CD4-positive, CD25-positive, alpha-beta regulatory T cell (primary cell): Measurements from ENCODE around the gene FGD5. TPM values are rescaled to one million over a fixed set of nuclear protein-coding genes. Genes with fewer than 3 reads are reported as not detected.

Source experiments
- ATAC-seq, 2 donors: fragments of 150-1000 bp; cut with Tn5 transposase; one replicate each; pipeline ENCODE4 v1.10.0; 2021; ENCODE audit warnings: low read depth in 2 of 2, moderate number of reproducible peaks in 2 of 2, moderate library complexity in 1 of 2
- DNase-seq, 3 donors: peaks; one replicate each; pipeline versions ENCODE4 v3.0.0 to v3.0.0-alpha.2; 2012 to 2022; ENCODE audit warnings: mixed read lengths in 1 of 3
- H3K27ac ChIP-seq: one replicate; pipeline ENCODE4 v1.7.0; 2013; ENCODE audit warnings: mild to moderate bottlenecking, low read length; ENCODE audit not compliant: insufficient read depth, poor library complexity, severe bottlenecking
- H3K27me3 ChIP-seq: one replicate; pipeline ENCODE4 v1.7.0; 2013; ENCODE audit warnings: low read length; ENCODE audit not compliant: control insufficient read depth, insufficient read depth
- H3K36me3 ChIP-seq: one replicate; pipeline ENCODE4 v1.7.0; 2013; ENCODE audit warnings: mild to moderate bottlenecking, low read length, moderate library complexity; ENCODE audit not compliant: control insufficient read depth, insufficient read depth
- H3K4me1 ChIP-seq: 2 replicates; pipeline ENCODE4 v1.7.0; 2013; ENCODE audit warnings: mild to moderate bottlenecking, low read length; ENCODE audit not compliant: insufficient read depth, control insufficient read depth, poor library complexity, severe bottlenecking
- H3K4me3 ChIP-seq: one replicate; pipeline ENCODE4 v1.7.0; 2013; ENCODE audit warnings: low read depth, mild to moderate bottlenecking, low read length, moderate library complexity
- H3K9me3 ChIP-seq, 2 experiments: 1 replicate in 1 of 2; 2 replicates in 1 of 2; pipeline ENCODE4 v1.7.0; 2013; ENCODE audit warnings: low read length in 2 of 2, mild to moderate bottlenecking in 1 of 2, moderate library complexity in 1 of 2; ENCODE audit not compliant: control insufficient read depth in 2 of 2
- H3K27ac Mint-ChIP-seq, 3 donors: one replicate each; pipeline ENCODE4 v1.8.0; 2020 to 2022; ENCODE audit warnings: mild to moderate bottlenecking in 3 of 3, mixed read lengths in 3 of 3, moderate library complexity in 2 of 3
- H3K27me3 Mint-ChIP-seq: one replicate; pipeline ENCODE4 v1.8.0; 2022; ENCODE audit warnings: mild to moderate bottlenecking, mixed read lengths
- H3K36me3 Mint-ChIP-seq: one replicate; pipeline ENCODE4 v1.8.0; 2020; ENCODE audit warnings: mixed read lengths
- H3K4me1 Mint-ChIP-seq, 4 donors: one replicate each; pipeline ENCODE4 v1.8.0; 2020 to 2022; ENCODE audit warnings: mixed read lengths in 4 of 4, mild to moderate bottlenecking in 1 of 4
- H3K4me3 Mint-ChIP-seq, 4 donors: one replicate each; pipeline ENCODE4 v1.8.0; 2020 to 2022; ENCODE audit warnings: mild to moderate bottlenecking in 4 of 4, mixed read lengths in 4 of 4, moderate library complexity in 3 of 4
- H3K9me3 Mint-ChIP-seq, 7 donors: one replicate each; pipeline ENCODE4 v1.8.0; 2020 to 2022; ENCODE audit warnings: mixed read lengths in 7 of 7, mild to moderate bottlenecking in 3 of 7, moderate library complexity in 2 of 7
- polyA plus RNA-seq, 4 donors: library from polyadenylated mRNA; unstranded; fragments of 300-500 nt; fragmentation: Illumina TruSeq; gene quantifications; one replicate each; pipeline ENCODE4 v1.2.3, GENCODE V29; 2021
- total RNA-seq: library from RNA; stranded (reverse); gene quantifications from one replicate; pipeline ENCODE4 v1.2.3, GENCODE V29; 2022

FGD5 gene
- total and polyA plus RNA-seq, 5 donors from 2014 or later, result 0.13 to 0.79 TPM; not detected in 3

- Mint-ChIP-seq H3K27ac (peak overlapping the region; percentile 81 to 88 (median 83)), H3K4me1 (peaks cover 44 to 59% (median 46%) of the 10 kb centered on the region in 4 donors), H3K4me3 (peak overlapping the region; percentile 34 to 97 (median 81)), H3K27me3 (no peaks in the 10 kb centered on the region), H3K9me3 (no peaks in the 10 kb centered on the region), H3K36me3 (peaks cover 13% of the 10 kb centered on the region)
- peak in 1 of 2 donors; percentile 24 for ATAC-seq
- DNase-seq, result peak in 1 of 3 donors; percentile 62
- Histone ChIP-seq H3K36me3 (peaks cover 7% of the 10 kb centered on the region), H3K27me3 (no peaks in the 10 kb centered on the region), H3K27ac (peak overlapping the region; percentile 76), H3K4me3 (peak overlapping the region; percentile 79), H3K4me1 (peaks cover 24% of the 10 kb centered on the region), H3K9me3 (no peaks in the 10 kb centered on the region)
These were observed 140.7 kb downstream of the FGD5 start for GRCh38 chr3:14959359-14959943.

DNA sequence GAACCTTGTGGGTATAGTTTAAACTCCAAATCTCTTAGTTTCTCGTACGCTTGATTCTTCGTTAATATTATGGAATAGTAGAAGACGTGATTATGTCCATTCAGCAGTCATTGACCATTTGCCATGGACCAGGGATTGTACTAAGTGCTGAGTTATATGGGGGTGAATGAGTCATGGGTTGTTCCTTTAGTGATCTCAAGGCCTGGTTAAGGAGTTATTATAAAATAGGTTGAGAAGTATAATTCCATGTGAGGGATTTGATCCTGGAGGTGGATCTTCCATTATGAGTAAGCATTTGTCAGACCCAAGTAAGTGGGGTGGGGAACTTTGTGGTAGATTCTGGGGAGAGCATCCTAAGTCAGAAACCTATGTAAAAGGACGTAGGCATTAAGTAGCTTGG, 144.0 kb downstream of the FGD5 start:
- Mint-ChIP-seq H3K27me3 (no peaks in the 10 kb centered on the region), H3K27ac (no peak overlapping the region), H3K9me3 (peaks cover 0 to 5% (median 0%) of the 10 kb centered on the region in 7 donors), H3K4me1 (peaks cover 22 to 34% (median 27%) of the 10 kb centered on the region in 4 donors), H3K4me3 (no peak overlapping the region), H3K36me3 (peaks cover 27% of the 10 kb centered on the region)
- no peak overlapping the region for H3K27ac ChIP-seq
- H3K27me3 ChIP-seq, result no peaks in the 10 kb centered on the region
- no peaks in the 10 kb centered on the region for H3K9me3 ChIP-seq
- H3K4me1 ChIP-seq, result peaks cover 23% of the 10 kb centered on the region
- H3K36me3 ChIP-seq, result peaks cover 11% of the 10 kb centered on the region
- no peak overlapping the region for H3K4me3 ChIP-seq
- ATAC-seq (no peak), DNase-seq (no peak)

- H3K27me3 Mint-ChIP-seq, result no peaks in the 10 kb centered on the region
- peaks cover 0 to 5% (median 0%) of the 10 kb centered on the region in 7 donors for H3K9me3 Mint-ChIP-seq
- no peaks in the 10 kb centered on the region for H3K4me1 ChIP-seq
- no peak for DNase-seq
- no peak overlapping the region for H3K4me3 Mint-ChIP-seq
- H3K36me3 Mint-ChIP-seq, result peaks cover 28% of the 10 kb centered on the region
- H3K4me3 ChIP-seq, result no peak overlapping the region
- no peaks in the 10 kb centered on the region for H3K9me3 ChIP-seq
- no peaks in the 10 kb centered on the region for H3K27me3 ChIP-seq
- H3K4me1 Mint-ChIP-seq, result peaks cover 0 to 26% (median 14%) of the 10 kb centered on the region in 4 donors
- H3K27ac ChIP-seq, result no peak overlapping the region
- ATAC-seq, result no peak
- peaks cover 10% of the 10 kb centered on the region for H3K36me3 ChIP-seq
- H3K27ac Mint-ChIP-seq, result no peak overlapping the region
These were observed 148.5 kb downstream of the FGD5 start for GRCh38 chr3:14967285-14967684.

GRCh38 chr3:14969671-14970070, 150.9 kb downstream of the FGD5 start:
- no peak for ATAC-seq
- H3K27me3 Mint-ChIP-seq, result no peaks in the 10 kb centered on the region
- peaks cover 9 to 34% (median 18%) of the 10 kb centered on the region in 4 donors for H3K4me1 Mint-ChIP-seq
- DNase-seq, result no peak
- no peak overlapping the region for H3K4me3 Mint-ChIP-seq
- H3K27me3 ChIP-seq, result no peaks in the 10 kb centered on the region
- H3K9me3 Mint-ChIP-seq, result peaks cover 0 to 5% (median 2%) of the 10 kb centered on the region in 7 donors
- H3K36me3 ChIP-seq, result peaks cover 24% of the 10 kb centered on the region
- no peak overlapping the region for H3K27ac ChIP-seq
- no peak overlapping the region for H3K4me3 ChIP-seq
- peaks cover 41% of the 10 kb centered on the region for H3K36me3 Mint-ChIP-seq
- H3K4me1 ChIP-seq, result no peaks in the 10 kb centered on the region
- H3K27ac Mint-ChIP-seq, result no peak overlapping the region
- H3K9me3 ChIP-seq, result no peaks in the 10 kb centered on the region

DNA sequence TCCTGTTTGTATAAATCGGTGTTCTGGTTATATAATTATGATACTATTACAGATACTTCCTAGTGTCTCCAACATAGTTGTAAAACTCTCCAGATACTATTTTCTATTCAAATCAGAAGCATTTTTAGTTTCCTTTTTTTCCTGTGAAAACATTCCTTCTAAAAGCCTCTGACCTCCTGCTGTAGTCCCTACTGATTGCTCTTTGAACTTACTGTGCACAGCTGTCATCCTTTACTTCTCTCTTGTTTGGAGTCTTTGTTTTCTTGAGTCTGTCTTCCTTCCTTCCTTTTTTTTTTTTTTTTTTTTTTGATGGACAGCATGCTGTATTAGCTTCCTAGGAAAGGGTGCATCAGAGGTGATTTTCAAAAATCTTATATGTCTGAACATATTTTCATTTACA, 157.6 kb downstream of the FGD5 start:
- Mint-ChIP-seq H3K4me3 (no peak overlapping the region), H3K36me3 (peaks cover 44% of the 10 kb centered on the region), H3K9me3 (peaks cover 0 to 2% (median 0%) of the 10 kb centered on the region in 7 donors), H3K27me3 (no peaks in the 10 kb centered on the region), H3K4me1 (peaks cover 26 to 56% (median 41%) of the 10 kb centered on the region in 4 donors), H3K27ac (peak overlapping the region; percentile 8 to 56 (median 53))
- Histone ChIP-seq H3K27me3 (no peaks in the 10 kb centered on the region), H3K9me3 (no peaks in the 10 kb centered on the region), H3K4me1 (no peaks in the 10 kb centered on the region), H3K27ac (no peak overlapping the region), H3K36me3 (peaks cover 17% of the 10 kb centered on the region), H3K4me3 (no peak overlapping the region)
- ATAC-seq, result no peak
- DNase-seq, result no peak

- peak overlapping the region in 1 of 3 donors; percentile 1 for H3K27ac Mint-ChIP-seq
These were observed 161.9 kb downstream of the FGD5 start for GRCh38 chr3:14980689-14981088.

More at GRCh38 chr3:14980689-14981088, 161.9 kb downstream of the FGD5 start:
- Mint-ChIP-seq H3K4me1 (peaks cover 24 to 48% (median 33%) of the 10 kb centered on the region in 4 donors), H3K36me3 (peaks cover 34% of the 10 kb centered on the region), H3K4me3 (no peak overlapping the region), H3K27me3 (no peaks in the 10 kb centered on the region), H3K9me3 (peaks cover 0 to 3% (median 0%) of the 10 kb centered on the region in 7 donors)
- no peaks in the 10 kb centered on the region for H3K36me3 ChIP-seq
- no peak overlapping the region for H3K4me3 ChIP-seq
- peak in 1 of 2 donors; percentile 39 for ATAC-seq
- no peak overlapping the region for H3K27ac ChIP-seq
- DNase-seq, result no peak
- no peaks in the 10 kb centered on the region for H3K9me3 ChIP-seq
- no peaks in the 10 kb centered on the region for H3K27me3 ChIP-seq
- H3K4me1 ChIP-seq, result no peaks in the 10 kb centered on the region

Other genes starting within 250 kb of the FGD5 start
- gene CCDC174, start 167.2 kb upstream of the FGD5 start, total RNA-seq, result 55.7 TPM
- 10 to 100 TPM; 16.3 to 26.1 (median 19.3) TPM for gene CCDC174, start 167.2 kb upstream of the FGD5 start, polyA plus RNA-seq
- gene C3orf20, start 143.8 kb upstream of the FGD5 start, total RNA-seq, result 0.37 TPM
- not detected for gene C3orf20, start 143.8 kb upstream of the FGD5 start, polyA plus RNA-seq
- 61.5 TPM for gene NR2C2, start 128.6 kb downstream of the FGD5 start, total RNA-seq
- gene NR2C2, start 128.6 kb downstream of the FGD5 start, polyA plus RNA-seq, result 10 to 100 TPM in 3 of 4 donors, 1 to 10 TPM in 1; 9.3 to 13.8 (median 11.4) TPM
- gene MRPS25, start 246.4 kb downstream of the FGD5 start, total RNA-seq, result 48.0 TPM
- 10 to 100 TPM; 14.7 to 20.2 (median 16.6) TPM for gene MRPS25, start 246.4 kb downstream of the FGD5 start, polyA plus RNA-seq